Activated gamma-delta T cell treated with Interleukin-2 at 50 U/mL for 16 hours (primary cell): ENCODE data around the gene ATP11B.
"Not testable (repeated sequence)": the region's sequence is repeated elsewhere in the genome, so short reads cannot be mapped to it uniquely, and the experiment has no call there.

ENCODE experiments used
- DNase-seq: peaks from one replicate; pipeline ENCODE4 v3.0.0-alpha.2; 2020

The ATP11B gene

DNA sequence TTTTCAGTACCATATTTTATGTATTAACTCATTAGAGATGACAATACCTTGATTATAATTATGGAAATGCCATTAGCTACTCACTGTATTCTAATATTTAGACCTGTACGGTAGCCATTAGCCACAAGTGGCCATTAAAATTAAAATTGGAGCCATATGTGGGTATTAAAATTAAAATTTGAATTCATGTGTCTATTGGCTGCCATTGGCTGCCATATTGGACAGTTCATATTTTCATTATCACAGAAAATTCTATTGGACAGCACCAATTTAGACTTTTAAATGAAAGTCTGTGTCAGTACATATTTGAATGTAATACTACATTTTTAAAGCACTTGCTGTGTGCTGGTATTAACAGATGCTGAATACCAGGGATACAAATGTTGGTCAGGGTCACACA is 3.0 kb downstream of the ATP11B start:
- DNase-seq = no peak

DNA sequence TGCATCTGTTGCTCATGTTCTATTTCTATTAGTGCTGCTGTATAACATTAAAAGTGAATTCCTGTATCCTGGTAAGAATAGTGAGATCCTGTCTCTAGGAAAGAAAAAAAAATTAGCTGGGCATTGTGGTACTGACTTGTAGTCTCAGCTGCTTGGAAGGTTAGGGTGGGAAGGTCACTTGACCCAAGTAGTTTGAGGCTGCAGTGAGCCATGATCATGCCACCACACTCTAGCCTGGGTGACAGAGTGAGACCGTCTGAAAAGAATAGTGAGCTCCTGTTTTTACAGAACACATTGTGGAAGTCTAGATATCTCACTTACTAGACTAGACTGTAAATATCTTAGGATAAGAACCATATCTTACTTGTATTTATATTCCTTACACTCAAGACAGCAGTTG is 4.6 kb downstream of the ATP11B start:
- DNase-seq = no peak

DNA sequence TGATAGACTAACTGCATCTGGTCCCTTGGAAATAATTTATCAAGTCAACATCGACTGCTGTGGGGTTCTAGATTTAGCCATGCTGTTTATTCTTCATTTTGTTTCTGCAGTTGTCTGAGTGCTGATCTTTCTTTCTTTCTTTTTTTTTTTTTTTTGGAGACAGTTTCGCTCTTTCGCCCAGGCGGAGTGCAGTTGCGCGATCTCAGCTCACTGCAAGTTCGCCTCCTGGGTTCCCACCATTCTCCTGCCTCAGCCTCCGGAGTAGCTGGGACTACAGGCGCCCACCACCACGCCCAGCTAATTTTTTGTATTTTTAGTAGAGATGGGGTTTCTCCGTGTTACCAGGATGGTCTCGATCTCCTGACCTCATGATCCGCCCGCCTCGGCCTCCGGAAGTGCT is 5.8 kb downstream of the ATP11B start:
- not testable (repeated sequence) for DNase-seq

GRCh38 chr3:182800508-182800907 is 7.2 kb downstream of the ATP11B start:
- no peak for DNase-seq

GRCh38 chr3:182802413-182803390 is 9.4 kb downstream of the ATP11B start:
- no peak for DNase-seq

DNA sequence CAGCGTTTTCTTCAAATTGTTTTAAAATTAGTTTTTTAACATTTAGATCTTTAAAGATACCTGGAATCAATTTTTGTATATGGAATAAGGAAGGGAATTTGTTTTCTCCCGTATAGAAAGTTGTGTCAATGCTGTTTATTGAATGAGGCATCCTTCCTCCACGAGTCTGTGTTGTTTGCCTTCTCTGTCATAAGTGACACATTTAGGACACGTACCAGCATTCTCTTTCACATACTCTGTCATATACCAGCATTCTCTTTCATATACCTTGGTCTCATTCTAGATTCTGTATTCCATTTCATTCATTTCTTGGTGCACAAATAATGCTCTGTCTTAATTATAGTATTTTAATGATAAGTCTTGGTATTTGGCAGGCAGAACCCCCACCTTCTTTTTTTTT is 10.3 kb downstream of the ATP11B start:
- DNase-seq = no peak

GRCh38 chr3:182807061-182807460 is 13.8 kb downstream of the ATP11B start:
- no peak for DNase-seq

- DNase-seq = no peak
These were observed 14.9 kb downstream of the ATP11B start for GRCh38 chr3:182808041-182808770.

DNA sequence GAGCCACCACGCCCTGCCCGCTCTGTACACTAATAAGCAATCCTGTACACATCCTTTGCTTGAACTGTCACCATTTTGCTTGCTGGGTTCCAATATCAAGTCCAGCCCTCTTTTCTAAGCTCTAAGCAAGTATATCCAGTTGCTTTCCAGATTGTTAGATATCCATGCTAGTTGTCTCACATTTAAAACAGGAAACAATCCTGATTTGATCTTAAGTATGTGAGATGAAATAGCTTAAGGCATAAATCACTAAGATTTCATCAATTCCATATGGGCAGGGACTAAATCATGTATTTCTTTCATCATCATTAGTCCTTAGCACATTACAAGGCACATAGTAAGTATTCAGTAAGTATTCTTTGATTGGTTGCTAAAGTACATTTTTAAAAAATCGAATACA is 16.2 kb downstream of the ATP11B start:
- DNase-seq = no peak

DNA sequence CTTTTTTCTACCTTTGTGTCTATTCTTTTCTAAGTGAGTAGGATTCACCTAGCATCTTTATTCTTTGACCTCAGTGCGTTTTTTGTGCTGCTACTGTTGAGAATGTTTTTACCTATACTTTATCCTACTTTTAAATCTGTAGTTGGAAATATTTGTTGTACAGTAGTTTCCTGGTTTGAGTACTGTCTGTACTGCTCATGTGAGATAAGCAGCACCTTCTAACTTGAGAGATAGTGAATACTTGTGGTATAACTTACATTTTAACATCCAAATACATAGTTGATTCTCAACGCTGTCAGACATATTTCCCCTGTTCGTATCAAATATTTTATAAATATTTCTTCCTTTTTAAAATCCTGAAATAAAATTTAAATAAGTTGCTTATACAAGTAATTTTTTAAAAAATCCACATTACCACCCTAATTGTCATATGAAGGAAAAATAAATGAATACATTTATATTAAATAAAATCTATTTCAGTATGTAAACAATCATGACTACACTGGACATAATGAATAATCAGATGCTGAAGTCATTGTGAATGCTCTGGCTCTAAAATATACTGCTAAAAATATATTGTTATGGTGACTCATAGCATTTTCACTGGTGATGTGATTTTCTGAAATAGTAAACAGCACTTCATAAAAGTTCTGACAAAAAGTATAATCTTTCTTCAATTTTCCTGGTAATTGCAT is 17.4 kb downstream of the ATP11B start:
- DNase-seq = no peak

- no peak for DNase-seq
These were observed 17.9 kb downstream of the ATP11B start for GRCh38 chr3:182811269-182811596.

DNA sequence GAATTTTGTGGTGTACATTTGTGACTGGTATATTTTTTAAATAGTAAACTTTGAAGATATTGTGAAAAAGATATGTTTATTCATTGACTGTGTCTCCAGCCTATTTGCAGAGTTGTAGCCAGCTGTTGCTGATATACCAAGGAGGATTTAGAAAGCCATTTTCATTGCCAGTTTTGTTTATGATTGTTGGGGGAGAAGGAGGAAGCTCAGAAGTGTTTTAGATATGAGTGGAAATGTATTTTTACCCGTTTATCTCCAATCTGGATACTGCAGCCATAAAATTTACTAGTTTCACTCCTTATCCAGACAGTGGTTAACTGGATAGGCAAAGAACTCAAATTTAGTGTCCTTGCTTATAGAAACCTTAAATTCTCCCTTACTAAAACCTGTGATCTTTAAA is 18.8 kb downstream of the ATP11B start:
- DNase-seq = no peak

DNA sequence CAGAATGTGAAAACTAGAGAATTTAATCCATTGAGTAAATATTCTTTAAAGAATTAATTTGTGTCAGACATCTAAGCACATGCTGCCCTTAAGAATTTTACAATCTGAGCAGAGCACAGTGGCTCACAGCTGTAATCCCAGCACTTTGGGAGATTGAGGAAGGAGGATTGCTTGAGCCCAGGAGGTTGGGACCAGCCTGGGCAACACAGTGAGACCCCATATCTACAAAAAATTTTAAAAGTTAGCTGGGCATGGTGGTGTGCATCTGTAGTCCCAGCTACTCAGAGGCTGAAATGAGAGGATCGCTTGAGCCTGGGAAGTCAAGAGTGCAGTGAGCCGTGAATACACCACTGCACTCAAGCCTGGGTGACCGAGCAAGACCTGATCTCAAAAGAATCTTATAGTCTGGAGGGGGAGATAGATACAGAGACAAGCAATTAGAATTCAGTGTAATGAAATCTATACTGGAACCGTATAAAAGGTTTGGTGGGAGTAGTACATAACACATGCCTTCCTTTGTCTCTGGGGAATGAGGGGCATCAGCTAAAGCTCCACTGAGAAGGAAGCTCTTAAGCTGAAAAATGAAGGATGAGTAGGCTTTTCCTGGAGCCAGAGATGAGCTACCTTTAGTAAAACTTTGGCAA is 21.2 kb downstream of the ATP11B start:
- no peak for DNase-seq

DNA sequence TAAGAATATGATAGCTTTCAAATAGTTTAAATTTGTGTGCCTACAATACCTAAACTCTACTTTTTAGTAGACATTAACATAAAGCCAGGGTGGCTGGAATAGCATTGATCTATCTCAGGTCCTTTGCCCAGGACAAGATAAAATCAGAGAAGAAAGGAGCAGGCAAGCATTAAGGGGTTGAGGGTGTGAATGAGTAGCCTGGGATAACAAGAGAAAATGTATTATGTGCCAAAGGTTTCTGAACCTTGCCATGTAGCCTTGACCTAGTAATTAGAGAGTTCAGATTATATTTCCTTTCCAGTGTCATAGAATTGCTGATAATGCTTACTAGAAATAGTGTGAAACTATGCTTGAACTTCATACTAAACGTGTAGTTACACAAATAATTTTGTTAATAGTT is 22.9 kb downstream of the ATP11B start:
- DNase-seq = no peak

DNA sequence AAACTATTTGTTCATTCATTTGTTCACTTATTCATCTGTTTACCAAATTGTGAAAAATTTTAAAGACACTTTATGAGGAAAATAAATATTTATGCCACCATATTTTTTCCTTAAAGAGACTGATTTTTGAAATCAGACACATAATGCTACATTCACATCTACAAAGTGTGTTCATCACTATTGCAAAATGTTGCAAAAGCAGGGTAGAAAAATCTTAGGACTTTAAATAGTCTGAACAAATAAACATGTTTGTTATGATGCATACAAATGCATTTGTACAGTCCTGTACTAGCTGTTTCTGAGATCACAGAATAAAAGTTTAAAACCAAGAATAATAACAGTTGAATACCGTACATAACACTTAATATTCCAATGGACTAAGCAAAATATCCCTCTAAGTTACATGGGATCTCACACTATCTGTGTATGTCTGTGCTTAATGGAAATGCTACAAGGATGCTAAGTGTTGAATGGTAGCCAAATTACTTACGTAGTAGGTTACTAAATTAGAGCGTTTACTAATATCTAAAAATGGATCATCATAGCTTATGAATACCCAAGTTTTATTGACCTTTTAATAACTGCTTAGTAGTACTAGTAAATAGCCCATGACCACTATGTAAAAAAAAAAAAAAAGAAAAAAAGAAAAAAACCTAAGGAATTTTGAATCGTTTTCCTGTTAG is 25.1 kb downstream of the ATP11B start:
- no peak for DNase-seq

- DNase-seq = no peak
These were observed 28.1 kb downstream of the ATP11B start for GRCh38 chr3:182821221-182821981.

GRCh38 chr3:182822260-182822659 is 29.0 kb downstream of the ATP11B start:
- not testable (repeated sequence) for DNase-seq

DNA sequence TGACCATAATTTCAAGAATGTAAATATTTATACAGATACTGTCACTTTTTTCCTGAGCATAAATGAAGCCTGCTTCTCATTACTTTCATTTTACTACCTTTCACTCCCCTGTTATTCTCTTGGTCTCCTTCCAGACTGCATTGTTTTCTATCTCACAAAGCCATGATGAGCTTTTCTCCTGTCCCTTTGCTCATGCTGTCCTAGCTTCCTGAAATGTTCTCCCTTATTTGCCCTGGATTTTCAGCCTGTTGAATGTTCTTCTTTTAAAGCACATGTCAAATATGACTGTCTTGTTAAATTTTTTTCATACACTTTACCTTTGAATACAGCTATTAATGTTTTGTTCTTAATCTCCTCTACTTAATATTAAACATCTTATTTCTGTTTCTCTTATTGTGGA is 31.7 kb downstream of the ATP11B start:
- no peak for DNase-seq

DNA sequence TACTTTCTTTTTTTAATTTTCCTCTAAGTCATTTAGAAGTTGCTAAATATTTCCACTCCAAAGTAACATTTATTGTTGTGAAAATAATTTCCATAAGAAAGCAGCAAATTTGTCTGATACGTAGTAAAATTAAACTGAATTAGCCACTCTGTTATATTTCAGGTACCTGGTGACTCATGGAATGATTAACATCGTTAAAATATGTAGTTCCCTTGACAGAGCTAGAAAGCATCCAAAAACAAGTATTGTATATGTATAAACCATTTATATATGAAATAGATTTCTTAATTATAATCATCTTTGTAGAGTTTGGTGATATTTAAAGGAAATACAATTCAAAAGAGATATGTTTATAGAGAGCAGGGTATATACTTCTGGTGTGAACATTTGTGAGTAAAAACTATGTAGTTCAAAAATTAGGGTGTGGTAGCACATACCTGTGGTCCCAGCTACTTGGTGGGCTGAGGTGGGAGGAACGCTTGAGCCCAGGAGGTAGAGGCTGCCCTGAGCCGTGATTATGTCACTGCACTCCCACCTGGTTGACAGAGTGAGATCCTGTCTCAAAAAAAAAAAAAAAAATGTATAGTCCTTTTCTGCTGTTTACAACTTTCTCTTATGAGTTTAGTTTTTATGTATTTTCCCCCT is 36.6 kb downstream of the ATP11B start:
- no peak for DNase-seq

DNA sequence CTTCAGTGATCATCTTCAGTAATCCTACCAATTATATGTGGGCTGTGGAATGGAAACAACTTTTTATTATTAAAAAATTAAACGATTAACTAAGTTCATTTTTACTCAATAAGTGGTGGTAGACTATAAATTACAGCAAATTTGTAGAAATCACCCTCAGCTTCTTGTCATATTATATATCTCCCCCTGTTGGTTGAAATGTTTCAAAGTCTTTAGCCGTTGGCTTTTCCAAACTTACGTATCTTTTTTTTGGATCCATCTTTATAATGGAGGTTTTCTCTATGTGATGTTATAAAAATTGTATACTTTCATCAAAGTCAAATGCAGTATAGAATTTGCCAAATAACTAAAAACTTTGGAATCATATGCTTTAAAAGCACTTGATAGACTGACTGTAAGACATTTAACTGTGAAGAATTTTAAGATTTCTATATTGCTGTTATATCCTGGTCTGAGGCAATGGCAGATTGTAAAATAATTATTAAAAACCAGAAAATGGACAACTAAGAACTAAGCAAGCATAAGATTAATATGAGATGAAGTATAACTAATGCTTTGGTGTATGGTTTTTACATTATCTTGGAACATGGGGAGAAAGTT is 44.7 kb downstream of the ATP11B start:
- DNase-seq = no peak

- no peak for DNase-seq
These were observed 50.2 kb downstream of the ATP11B start for GRCh38 chr3:182843478-182843877.
